SU-DHL-6 (cell line): Measurements from ENCODE around the gene MOCS1.

Experiments
- H2AFZ ChIP-seq: fragments of 200-600 bp; sonication (generic); 2 replicates; pipeline ENCODE4 v1.6.1; 2014; ENCODE audit warnings: low read depth, mild to moderate bottlenecking, moderate library complexity, mixed read lengths, antibody characterized with exemption, low read length; ENCODE audit not compliant: severe bottlenecking
- H3F3A ChIP-seq: fragments of 200-600 bp; shearing (Covaris generic); 2 replicates; pipeline ENCODE4 v1.6.0; 2016; ENCODE audit warnings: antibody characterized with exemption, mild to moderate bottlenecking; ENCODE audit not compliant: insufficient read depth
- H3K27ac ChIP-seq: fragments of 200-600 bp; sonication (generic); 2 replicates; pipeline ENCODE4 v1.5.1; 2016; ENCODE audit warnings: low read depth, mild to moderate bottlenecking, low read length, moderate library complexity, mixed read lengths
- H3K27me3 ChIP-seq: fragments of 200-600 bp; sonication (generic), shearing (Covaris generic); 2 replicates; pipeline ENCODE4 v1.6.0; 2014; ENCODE audit warnings: mild to moderate bottlenecking, low read length
- H3K36me3 ChIP-seq: fragments of 200-600 bp; sonication (generic); 2 replicates; pipeline ENCODE4 v1.6.1; 2014; ENCODE audit warnings: mild to moderate bottlenecking, low read length, mixed read lengths
- H3K4me2 ChIP-seq: fragments of 300-600, 200-600 bp; shearing (Covaris generic), sonication (generic); 2 replicates; pipeline ENCODE4 v1.6.0; 2014; ENCODE audit warnings: low read length, low read depth, mild to moderate bottlenecking; ENCODE audit not compliant: poor library complexity, severe bottlenecking
- H3K4me3 ChIP-seq: fragments of 200-600 bp; sonication (generic); 2 replicates; pipeline ENCODE4 v1.5.1; 2014; ENCODE audit warnings: antibody characterized with exemption, low read length, mild to moderate bottlenecking, mixed read lengths; ENCODE audit not compliant: insufficient read depth, poor library complexity, severe bottlenecking
- H3K79me2 ChIP-seq: fragments of 200-600 bp; sonication (generic); 2 replicates; pipeline ENCODE4 v1.6.1; 2014; ENCODE audit warnings: mild to moderate bottlenecking, low read length, moderate library complexity; ENCODE audit not compliant: insufficient read depth
- H3K9ac ChIP-seq: fragments of 200-600 bp; sonication (generic); 2 replicates; pipeline ENCODE4 v1.7.0; 2014; ENCODE audit warnings: mild to moderate bottlenecking, low read length
- H3K9me2 ChIP-seq: fragments of 200-600 bp; sonication (generic); replicated peaks from 2 replicates; pipeline ENCODE4 v1.6.1; 2014; ENCODE audit warnings: low read length; ENCODE audit not compliant: insufficient read depth
- H3K9me3 ChIP-seq: fragments of 200-600 bp; sonication (generic); 2 replicates; pipeline ENCODE4 v1.6.1; 2014; ENCODE audit warnings: low read length, mixed read lengths; ENCODE audit not compliant: insufficient read depth
- H4K20me1 ChIP-seq: fragments of 200-600 bp; sonication (generic); 2 replicates; pipeline ENCODE4 v1.6.1; 2014; ENCODE audit warnings: low read depth, mild to moderate bottlenecking, antibody characterized with exemption, low read length, moderate library complexity, mixed read lengths
- EZH2phosphoT487 ChIP-seq: fragments of 200-600 bp; sonication (generic), shearing (Covaris generic); conservative IDR thresholded peaks from 2 replicates; pipeline ENCODE4 v1.6.1; 2018; ENCODE audit warnings: mild to moderate bottlenecking, antibody characterized with exemption, low read length, moderate library complexity, mixed read lengths
- TF ChIP-seq, protein P1 (sequence below): fragments of 200-600 bp; sonication (generic); IDR thresholded peaks from one replicate; pipeline ENCODE4 v1.5.1; 2017; ENCODE audit warnings: antibody characterized with exemption, mild to moderate bottlenecking, low read length, moderate library complexity; ENCODE audit not compliant: insufficient read depth, poor library complexity, severe bottlenecking

The MOCS1 gene

DNA sequence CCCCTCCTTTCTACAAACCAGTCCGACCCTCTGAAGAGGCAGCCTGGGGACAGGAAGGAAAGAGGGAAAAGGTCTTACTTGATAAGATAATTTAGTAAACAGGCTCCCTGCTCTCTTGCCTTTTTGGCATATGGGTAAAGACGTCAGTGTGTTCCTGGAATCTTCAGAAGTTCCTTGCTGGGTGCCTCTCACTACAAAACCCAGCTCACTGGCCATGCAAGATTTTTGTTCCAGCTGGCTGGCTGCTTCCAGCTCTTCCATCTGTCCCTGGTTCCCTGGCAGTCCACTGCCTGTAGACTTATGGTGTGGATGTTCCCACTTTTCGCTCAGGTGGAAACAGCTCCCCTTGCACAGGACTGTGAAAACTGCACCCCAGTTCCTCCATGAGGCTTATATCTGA lies 57.4 kb downstream of the MOCS1 start:
- H3K4me3 ChIP-seq, result no peak overlapping the region
- H2AFZ ChIP-seq, result no peak overlapping the region
- no peaks in the 10 kb centered on the region for H3F3A ChIP-seq
- no peaks in the 10 kb centered on the region for H3K36me3 ChIP-seq
- no peak overlapping the region for H3K4me2 ChIP-seq
- no peak overlapping the region for H3K9ac ChIP-seq
- no peaks in the 10 kb centered on the region for H3K9me2 ChIP-seq
- no peak overlapping the region for H3K27ac ChIP-seq
- no peaks in the 10 kb centered on the region for H3K79me2 ChIP-seq
- TF ChIP-seq, protein P1, sequence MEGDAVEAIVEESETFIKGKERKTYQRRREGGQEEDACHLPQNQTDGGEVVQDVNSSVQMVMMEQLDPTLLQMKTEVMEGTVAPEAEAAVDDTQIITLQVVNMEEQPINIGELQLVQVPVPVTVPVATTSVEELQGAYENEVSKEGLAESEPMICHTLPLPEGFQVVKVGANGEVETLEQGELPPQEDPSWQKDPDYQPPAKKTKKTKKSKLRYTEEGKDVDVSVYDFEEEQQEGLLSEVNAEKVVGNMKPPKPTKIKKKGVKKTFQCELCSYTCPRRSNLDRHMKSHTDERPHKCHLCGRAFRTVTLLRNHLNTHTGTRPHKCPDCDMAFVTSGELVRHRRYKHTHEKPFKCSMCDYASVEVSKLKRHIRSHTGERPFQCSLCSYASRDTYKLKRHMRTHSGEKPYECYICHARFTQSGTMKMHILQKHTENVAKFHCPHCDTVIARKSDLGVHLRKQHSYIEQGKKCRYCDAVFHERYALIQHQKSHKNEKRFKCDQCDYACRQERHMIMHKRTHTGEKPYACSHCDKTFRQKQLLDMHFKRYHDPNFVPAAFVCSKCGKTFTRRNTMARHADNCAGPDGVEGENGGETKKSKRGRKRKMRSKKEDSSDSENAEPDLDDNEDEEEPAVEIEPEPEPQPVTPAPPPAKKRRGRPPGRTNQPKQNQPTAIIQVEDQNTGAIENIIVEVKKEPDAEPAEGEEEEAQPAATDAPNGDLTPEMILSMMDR, result no peak
- TF ChIP-seq EZH2phosphoT487, result no peak
- no peaks in the 10 kb centered on the region for H4K20me1 ChIP-seq
- no peaks in the 10 kb centered on the region for H3K27me3 ChIP-seq
- H3K9me3 ChIP-seq, result no peaks in the 10 kb centered on the region

DNA sequence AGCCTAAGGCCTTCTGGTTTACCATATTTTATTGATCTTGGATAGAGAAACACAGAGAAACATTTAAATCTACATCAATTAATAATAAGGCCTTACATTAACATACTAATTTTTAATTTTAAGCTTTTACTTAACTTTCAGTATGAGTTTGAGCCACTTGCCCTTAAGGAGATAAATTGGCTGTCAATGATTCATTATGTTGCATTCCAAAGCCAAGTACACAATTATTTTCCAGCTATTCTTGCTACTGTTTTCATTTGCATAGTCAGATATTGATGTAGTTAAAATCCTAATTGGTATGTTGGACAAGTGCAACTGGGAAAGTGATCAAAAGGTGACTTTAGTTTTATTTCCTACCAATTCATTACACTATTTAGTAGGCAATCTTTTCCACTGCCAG lies 58.2 kb downstream of the MOCS1 start:
- Histone ChIP-seq H3K9ac (no peak overlapping the region), H3K4me2 (no peak overlapping the region), H3K36me3 (no peaks in the 10 kb centered on the region), H3K4me3 (no peak overlapping the region), H2AFZ (no peak overlapping the region), H3K9me3 (no peaks in the 10 kb centered on the region), H3K27me3 (no peaks in the 10 kb centered on the region), H3K79me2 (no peaks in the 10 kb centered on the region), H3K27ac (no peak overlapping the region), H4K20me1 (no peaks in the 10 kb centered on the region), H3K9me2 (no peaks in the 10 kb centered on the region), H3F3A (no peaks in the 10 kb centered on the region)
- TF ChIP-seq EZH2phosphoT487, result no peak
- TF ChIP-seq, protein P1, result no peak

DNA sequence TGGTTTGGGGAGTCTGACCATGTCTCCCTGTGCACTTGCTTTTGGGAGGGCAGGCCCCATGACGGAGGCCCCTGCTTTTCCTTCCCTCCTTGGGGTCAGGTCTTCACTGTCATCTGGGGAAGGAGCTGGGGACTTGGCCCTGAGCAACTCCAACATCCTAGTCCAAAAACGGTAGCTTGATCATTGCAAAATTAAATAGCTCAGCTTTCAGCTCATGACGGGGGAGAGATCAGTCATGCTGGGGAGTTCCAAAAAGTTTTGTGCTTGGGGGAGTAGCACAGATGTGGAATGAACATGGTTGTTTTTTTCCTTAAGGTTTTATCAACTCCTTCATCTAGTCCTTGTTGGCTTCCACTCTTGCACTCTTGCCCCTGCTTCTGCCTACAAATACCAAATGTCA lies 60.8 kb downstream of the MOCS1 start:
- Histone ChIP-seq H3K27me3 (no peaks in the 10 kb centered on the region), H4K20me1 (no peaks in the 10 kb centered on the region), H3K9ac (no peak overlapping the region), H3K4me2 (no peak overlapping the region), H3K4me3 (no peak overlapping the region), H3K9me2 (no peaks in the 10 kb centered on the region), H3K27ac (no peak overlapping the region), H3K79me2 (no peaks in the 10 kb centered on the region), H3F3A (no peaks in the 10 kb centered on the region), H3K9me3 (no peaks in the 10 kb centered on the region), H3K36me3 (no peaks in the 10 kb centered on the region), H2AFZ (no peak overlapping the region)
- TF ChIP-seq, protein P1, result no peak
- no peak for TF ChIP-seq EZH2phosphoT487
